ENCODE measurements around the gene ACE. TPM values are rescaled to one million over a fixed set of nuclear protein-coding genes. Genes with fewer than 3 reads are reported as not detected.
A peak's percentile ranks its signal among the peaks of the same experiment; 100 is the strongest.

Gene ACE
- total and polyA plus RNA-seq, 4 donors: 0.72 to 30.5 (median 11.3) TPM

- no peaks in the 10 kb centered on the region for H3K27me3 ChIP-seq (ENCODE audit: control insufficient read depth in 1 of 2, insufficient read depth in 2 of 2, low read length in 1 of 2)
- H3K36me3 ChIP-seq (ENCODE audit: control insufficient read depth in 1 of 2, insufficient read depth in 2 of 2, low read length in 1 of 2): no peaks in the 10 kb centered on the region
- peak; percentile 43 to 71 for DNase-seq
- H3K4me1 ChIP-seq (ENCODE audit: control insufficient read depth in 1 of 2, insufficient read depth in 2 of 2, low read length in 2 of 2): peaks cover 0 to 1% of the 10 kb centered on the region in 2 donors
- H3K9me3 ChIP-seq (ENCODE audit: control insufficient read depth, low read length): no peaks in the 10 kb centered on the region
- no peak overlapping the region for H3K4me3 ChIP-seq (ENCODE audit: low read length in 2 of 2)
- intact Hi-C loops (cut with DNase I): no loop called here
- WGBS, 2 donors: 79 to 80% methylated on average over 26 to 29 of the region's 29 CpGs
- no peak for ATAC-seq (ENCODE audit: low FRiP score)
- no peak overlapping the region for H3K27ac ChIP-seq (ENCODE audit: low read depth in 1 of 2, low read length in 2 of 2)
These were observed 41.0 kb upstream of the ACE start for GRCh38 chr17:63435681-63436522.

GRCh38 chr17:63436523-63437110 lies 40.2 kb upstream of the ACE start:
- DNase-seq (peak; percentile 46 to 73), ATAC-seq (ENCODE audit: low FRiP score) (no peak)
- Histone ChIP-seq H3K4me1 (ENCODE audit: control insufficient read depth in 1 of 2, insufficient read depth in 2 of 2, low read length in 2 of 2) (peaks cover 0 to 1% of the 10 kb centered on the region in 2 donors), H3K27ac (ENCODE audit: low read depth in 1 of 2, low read length in 2 of 2) (no peak overlapping the region), H3K27me3 (ENCODE audit: control insufficient read depth in 1 of 2, insufficient read depth in 2 of 2, low read length in 1 of 2) (no peaks in the 10 kb centered on the region), H3K36me3 (ENCODE audit: control insufficient read depth in 1 of 2, insufficient read depth in 2 of 2, low read length in 1 of 2) (no peaks in the 10 kb centered on the region), H3K9me3 (ENCODE audit: control insufficient read depth, low read length) (no peaks in the 10 kb centered on the region), H3K4me3 (ENCODE audit: low read length in 2 of 2) (no peak overlapping the region)
- intact Hi-C loops (cut with DNase I): no loop called here
- WGBS, 2 donors: 77 to 84% methylated on average over 17 of the region's 17 CpGs

GRCh38 chr17:63437287-63438091 lies 39.4 kb upstream of the ACE start:
- WGBS, 2 donors: 51 to 57% methylated on average over 44 to 55 of the region's 55 CpGs
- H3K27ac ChIP-seq (ENCODE audit: low read depth in 1 of 2, low read length in 2 of 2): no peak overlapping the region
- peak; percentile 52 to 72 for DNase-seq
- intact Hi-C loops (cut with DNase I): no loop called here
- no peak overlapping the region for H3K4me3 ChIP-seq (ENCODE audit: low read length in 2 of 2)
- no peaks in the 10 kb centered on the region for H3K27me3 ChIP-seq (ENCODE audit: control insufficient read depth in 1 of 2, insufficient read depth in 2 of 2, low read length in 1 of 2)
- no peak for ATAC-seq (ENCODE audit: low FRiP score)
- no peaks in the 10 kb centered on the region for H3K36me3 ChIP-seq (ENCODE audit: control insufficient read depth in 1 of 2, insufficient read depth in 2 of 2, low read length in 1 of 2)
- no peaks in the 10 kb centered on the region for H3K9me3 ChIP-seq (ENCODE audit: control insufficient read depth, low read length)
- peaks cover 0 to 1% of the 10 kb centered on the region in 2 donors for H3K4me1 ChIP-seq (ENCODE audit: control insufficient read depth in 1 of 2, insufficient read depth in 2 of 2, low read length in 2 of 2)

GRCh38 chr17:63438092-63439051 lies 38.5 kb upstream of the ACE start:
- H3K4me1 ChIP-seq (ENCODE audit: control insufficient read depth in 1 of 2, insufficient read depth in 2 of 2, low read length in 2 of 2): peaks cover 0 to 1% of the 10 kb centered on the region in 2 donors
- intact Hi-C loops (cut with DNase I): no loop called here
- DNase-seq (peak in 1 of 2 donors; percentile 48), ATAC-seq (ENCODE audit: low FRiP score) (no peak)
- no peaks in the 10 kb centered on the region for H3K36me3 ChIP-seq (ENCODE audit: control insufficient read depth in 1 of 2, insufficient read depth in 2 of 2, low read length in 1 of 2)
- H3K27me3 ChIP-seq (ENCODE audit: control insufficient read depth in 1 of 2, insufficient read depth in 2 of 2, low read length in 1 of 2): no peaks in the 10 kb centered on the region
- H3K4me3 ChIP-seq (ENCODE audit: low read length in 2 of 2): no peak overlapping the region
- H3K27ac ChIP-seq (ENCODE audit: low read depth in 1 of 2, low read length in 2 of 2): no peak overlapping the region
- 56% methylated on average over 41 to 46 of the region's 46 CpGs for WGBS, 2 donors
- H3K9me3 ChIP-seq (ENCODE audit: control insufficient read depth, low read length): no peaks in the 10 kb centered on the region

- WGBS, 2 donors: 70 to 72% methylated on average over 8 of the region's 8 CpGs
- DNase-seq (peak in 1 of 2 donors; percentile 27), ATAC-seq (ENCODE audit: low FRiP score) (no peak)
- Histone ChIP-seq H3K4me1 (ENCODE audit: control insufficient read depth in 1 of 2, insufficient read depth in 2 of 2, low read length in 2 of 2) (no peaks in the 10 kb centered on the region), H3K9me3 (ENCODE audit: control insufficient read depth, low read length) (no peaks in the 10 kb centered on the region), H3K27me3 (ENCODE audit: control insufficient read depth in 1 of 2, insufficient read depth in 2 of 2, low read length in 1 of 2) (no peaks in the 10 kb centered on the region), H3K4me3 (ENCODE audit: low read length in 2 of 2) (no peak overlapping the region), H3K27ac (ENCODE audit: low read depth in 1 of 2, low read length in 2 of 2) (no peak overlapping the region), H3K36me3 (ENCODE audit: control insufficient read depth in 1 of 2, insufficient read depth in 2 of 2, low read length in 1 of 2) (no peaks in the 10 kb centered on the region)
- intact Hi-C loops (cut with DNase I): no loop called here
These were observed 37.2 kb upstream of the ACE start for GRCh38 chr17:63439687-63440086.

GRCh38 chr17:63440127-63440769 lies 36.6 kb upstream of the ACE start:
- H3K36me3 ChIP-seq (ENCODE audit: control insufficient read depth in 1 of 2, insufficient read depth in 2 of 2, low read length in 1 of 2): no peaks in the 10 kb centered on the region
- H3K27ac ChIP-seq (ENCODE audit: low read depth in 1 of 2, low read length in 2 of 2): no peak overlapping the region
- peak in 1 of 2 donors; percentile 44 for DNase-seq
- intact Hi-C loops (cut with DNase I): no loop called here
- no peaks in the 10 kb centered on the region for H3K9me3 ChIP-seq (ENCODE audit: control insufficient read depth, low read length)
- H3K4me3 ChIP-seq (ENCODE audit: low read length in 2 of 2): no peak overlapping the region
- no peak for ATAC-seq (ENCODE audit: low FRiP score)
- H3K4me1 ChIP-seq (ENCODE audit: control insufficient read depth in 1 of 2, insufficient read depth in 2 of 2, low read length in 2 of 2): no peaks in the 10 kb centered on the region
- H3K27me3 ChIP-seq (ENCODE audit: control insufficient read depth in 1 of 2, insufficient read depth in 2 of 2, low read length in 1 of 2): no peaks in the 10 kb centered on the region
- 78 to 82% methylated on average over 22 of the region's 22 CpGs for WGBS, 2 donors

GRCh38 chr17:63440770-63441335 lies 36.0 kb upstream of the ACE start:
- H3K36me3 ChIP-seq (ENCODE audit: control insufficient read depth in 1 of 2, insufficient read depth in 2 of 2, low read length in 1 of 2): no peaks in the 10 kb centered on the region
- DNase-seq: peak in 1 of 2 donors; percentile 37
- no peaks in the 10 kb centered on the region for H3K27me3 ChIP-seq (ENCODE audit: control insufficient read depth in 1 of 2, insufficient read depth in 2 of 2, low read length in 1 of 2)
- WGBS, 2 donors: 83 to 88% methylated on average over 15 to 16 of the region's 16 CpGs
- no peak for ATAC-seq (ENCODE audit: low FRiP score)
- no peaks in the 10 kb centered on the region for H3K9me3 ChIP-seq (ENCODE audit: control insufficient read depth, low read length)
- intact Hi-C loops (cut with DNase I): no loop called here
- H3K4me1 ChIP-seq (ENCODE audit: control insufficient read depth in 1 of 2, insufficient read depth in 2 of 2, low read length in 2 of 2): no peaks in the 10 kb centered on the region
- no peak overlapping the region for H3K27ac ChIP-seq (ENCODE audit: low read depth in 1 of 2, low read length in 2 of 2)
- no peak overlapping the region for H3K4me3 ChIP-seq (ENCODE audit: low read length in 2 of 2)
